Esophagus squamous epithelium (tissue), 4 donors: Measurements from ENCODE around the gene CACNA2D2.

Experiments used
- POLR2A ChIP-seq, 4 donors: fragments of 450-650 bp; IDR thresholded peaks; one replicate each; pipeline ENCODE4 v1.6.1; 2017; ENCODE audit warnings: antibody characterized with exemption in 4 of 4, mild to moderate bottlenecking in 4 of 4, moderate library complexity in 3 of 4
- TF ChIP-seq, protein P1 (sequence below), 6 experiments: fragments of 450-650 bp in 4 of 6; fragments of 200-600 bp in 2 of 6; sonication (generic) in 2 of 6; IDR thresholded peaks; one replicate each; pipeline ENCODE4 v1.5.1; 2016 to 2019; ENCODE audit warnings: antibody characterized with exemption in 6 of 6, mild to moderate bottlenecking in 4 of 6, moderate library complexity in 4 of 6

DNA sequence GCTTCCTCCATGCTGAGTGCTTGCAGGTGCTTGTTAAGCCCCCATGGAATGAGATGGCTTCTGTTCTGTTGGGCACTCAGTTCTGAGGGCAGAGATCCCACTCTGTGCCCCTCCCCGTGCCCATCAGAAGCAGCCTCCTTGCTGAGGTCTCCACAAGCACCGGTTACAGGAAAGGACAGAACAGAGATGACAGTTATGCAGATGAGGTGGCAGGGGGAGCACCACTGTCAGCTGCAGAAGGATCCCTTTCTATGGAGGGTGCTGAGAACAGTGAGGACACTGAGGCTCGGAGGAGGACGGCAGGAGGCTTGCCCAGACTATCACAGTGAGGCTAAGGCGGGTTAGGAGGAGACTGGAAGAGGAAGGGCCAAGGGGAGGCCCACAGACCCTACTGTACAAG, 12.4 kb downstream of the CACNA2D2 start:
- TF ChIP-seq, protein P1, sequence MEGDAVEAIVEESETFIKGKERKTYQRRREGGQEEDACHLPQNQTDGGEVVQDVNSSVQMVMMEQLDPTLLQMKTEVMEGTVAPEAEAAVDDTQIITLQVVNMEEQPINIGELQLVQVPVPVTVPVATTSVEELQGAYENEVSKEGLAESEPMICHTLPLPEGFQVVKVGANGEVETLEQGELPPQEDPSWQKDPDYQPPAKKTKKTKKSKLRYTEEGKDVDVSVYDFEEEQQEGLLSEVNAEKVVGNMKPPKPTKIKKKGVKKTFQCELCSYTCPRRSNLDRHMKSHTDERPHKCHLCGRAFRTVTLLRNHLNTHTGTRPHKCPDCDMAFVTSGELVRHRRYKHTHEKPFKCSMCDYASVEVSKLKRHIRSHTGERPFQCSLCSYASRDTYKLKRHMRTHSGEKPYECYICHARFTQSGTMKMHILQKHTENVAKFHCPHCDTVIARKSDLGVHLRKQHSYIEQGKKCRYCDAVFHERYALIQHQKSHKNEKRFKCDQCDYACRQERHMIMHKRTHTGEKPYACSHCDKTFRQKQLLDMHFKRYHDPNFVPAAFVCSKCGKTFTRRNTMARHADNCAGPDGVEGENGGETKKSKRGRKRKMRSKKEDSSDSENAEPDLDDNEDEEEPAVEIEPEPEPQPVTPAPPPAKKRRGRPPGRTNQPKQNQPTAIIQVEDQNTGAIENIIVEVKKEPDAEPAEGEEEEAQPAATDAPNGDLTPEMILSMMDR (IDR thresholded peaks at IDR 0.05) = no peak
- no peak for TF ChIP-seq POLR2A (IDR thresholded peaks at IDR 0.05)
